A549 (cell line): ENCODE data around the gene LSM3. TPM values are rescaled to one million over a fixed set of nuclear protein-coding genes. Genes with fewer than 3 reads are reported as not detected.

Experiments used
- ATAC-seq, 2 experiments: fragments of 200-7000 bp in 1 of 2; fragments of >200 bp in 1 of 2; cut with Nextera tagmentation in 1 of 2; cut with Tn5 transposase in 1 of 2; 3 replicates each; pipeline versions ENCODE4 v1.8.0 to v1.9.1; 2018 to 2020; ENCODE audit warnings: mild to moderate bottlenecking in 1 of 2, moderate library complexity in 1 of 2
- CTCF ChIA-PET: fragments of 300-600 bp; sonication (Branson Sonifier 250); formaldehyde crosslinking; extraction: SDS; loops from one replicate; lab custom pipeline; 2021; ENCODE audit warnings: antibody characterized with exemption, inconsistent platforms; lab: Yijun Ruan, JAX
- POLR2A ChIA-PET: fragments of 350-600 bp; formaldehyde crosslinking; extraction: SDS; loops from one replicate; lab custom pipeline; 2021; ENCODE audit warnings: antibody characterized with exemption, inconsistent platforms; lab: Yijun Ruan, JAX
- DNase-seq, 2 experiments: peaks; one replicate each; pipeline versions ENCODE4 v3.0.0 to v3.0.0-alpha.2; 2011 to 2016; ENCODE audit warnings: low read depth in 1 of 2, low spot score in 1 of 2
- FAIRE-seq: peaks from 2 replicates; lab custom pipeline; 2011; peaks lifted over from hg19 to GRCh38; lab: Jason Lieb, UNC
- H3K27ac ChIP-seq, 2 experiments: fragments of >200 bp; sonication (Bioruptor Twin); formaldehyde crosslinking; 3 replicates each; pipeline ENCODE4 v1.5.1; 2016 to 2017
- H3K4me1 ChIP-seq: fragments of >200 bp; sonication (Bioruptor Twin); formaldehyde crosslinking; 3 replicates; pipeline ENCODE4 v1.6.1; 2016
- H3K4me2 ChIP-seq: fragments of >200 bp; sonication (Bioruptor Twin); formaldehyde crosslinking; 3 replicates; pipeline ENCODE4 v1.6.1; 2016
- H3K4me3 ChIP-seq: fragments of >200 bp; sonication (Bioruptor Twin); formaldehyde crosslinking; 3 replicates; pipeline ENCODE4 v1.5.1; 2016
- H3K9me3 ChIP-seq: fragments of >200 bp; sonication (Bioruptor Twin); formaldehyde crosslinking; 3 replicates; pipeline ENCODE4 v1.6.1; 2016
- BHLHE40 ChIP-seq: IDR thresholded peaks from 2 replicates; pipeline ENCODE4 v1.6.1; 2012; ENCODE audit warnings: low read depth, low read length, inconsistent platforms
- CBX2 ChIP-seq: fragments of 200-600 bp; sonication (generic); IDR thresholded peaks from 2 replicates; pipeline ENCODE4 v1.6.1; 2016; ENCODE audit warnings: low read depth, mild to moderate bottlenecking, borderline replicate concordance
- CEBPB ChIP-seq, 2 experiments: fragments of >200 bp in 1 of 2; sonication (Bioruptor Twin) in 1 of 2; formaldehyde crosslinking in 1 of 2; IDR thresholded peaks; 2 replicates each; pipeline ENCODE4 v1.6.1; 2012 to 2016
- EHMT2 ChIP-seq: fragments of 200-600 bp; sonication (generic); IDR thresholded peaks from 2 replicates; pipeline ENCODE4 v1.6.1; 2016; ENCODE audit warnings: antibody characterized with exemption, low read depth, mild to moderate bottlenecking, moderate library complexity
- EP300 ChIP-seq, 2 experiments: fragments of >200 bp; sonication (Bioruptor Twin); formaldehyde crosslinking; IDR thresholded peaks; 2 replicates in 1 of 2; 3 replicates in 1 of 2; pipeline ENCODE4 v1.6.1; 2016 to 2017
- ESRRA ChIP-seq: fragments of 150-350 bp; IDR thresholded peaks from 2 replicates; pipeline ENCODE4 v1.6.1; 2014; ENCODE audit warnings: mild to moderate bottlenecking, low read length, borderline replicate concordance
- FOSL2 ChIP-seq, 2 experiments: fragments of 450-650 bp in 1 of 2; fragments of >200 bp in 1 of 2; sonication (Bioruptor Twin) in 1 of 2; formaldehyde crosslinking; IDR thresholded peaks; 2 replicates each; pipeline versions ENCODE4 v1.5.0 to v1.6.1; 2016 to 2020; ENCODE audit warnings: mild to moderate bottlenecking in 1 of 2, moderate library complexity in 1 of 2
- GATA3 ChIP-seq: IDR thresholded peaks from 2 replicates; pipeline ENCODE4 v1.6.1; 2012; ENCODE audit warnings: borderline replicate concordance
- HEYL ChIP-seq: fragments of 250-450 bp; sonication (Bioruptor Pico); IDR thresholded peaks from 2 replicates; pipeline ENCODE4 v1.8.0; 2021; ENCODE audit warnings: mild to moderate bottlenecking, moderate library complexity
- HOXB13 ChIP-seq: fragments of 250-450 bp; sonication (Bioruptor Pico); IDR thresholded peaks from 2 replicates; pipeline ENCODE4 v1.5.0; 2020; ENCODE audit warnings: low read depth, mild to moderate bottlenecking, moderate library complexity
- HOXB5 ChIP-seq: fragments of 250-450 bp; sonication (Bioruptor Pico); IDR thresholded peaks from 2 replicates; pipeline ENCODE4 v1.5.0; 2020; ENCODE audit warnings: mild to moderate bottlenecking, moderate library complexity
- JUNB ChIP-seq: fragments of >200 bp; sonication (Bioruptor Twin); formaldehyde crosslinking; IDR thresholded peaks from 2 replicates; pipeline ENCODE4 v1.6.1; 2016
- MAFK ChIP-seq: fragments of 450-650 bp; IDR thresholded peaks from 2 replicates; pipeline ENCODE4 v1.6.1; 2014; ENCODE audit not compliant: partially characterized antibody
- NR3C1 ChIP-seq: fragments of >200 bp; sonication (Bioruptor Twin); formaldehyde crosslinking; IDR thresholded peaks from 3 replicates; pipeline ENCODE4 v1.6.1; 2017
- POLR2A ChIP-seq: IDR thresholded peaks from 2 replicates; pipeline ENCODE4 v1.6.1; 2012; ENCODE audit warnings: mild to moderate bottlenecking, low read length
- POLR2AphosphoS2 ChIP-seq: conservative IDR thresholded peaks from 2 replicates; pipeline ENCODE4 v1.6.1; 2012; ENCODE audit warnings: low read length, improper control_type of control experiment, inconsistent platforms
- RAD21 ChIP-seq, 2 experiments: fragments of >200 bp in 1 of 2; sonication (Bioruptor Twin) in 1 of 2; formaldehyde crosslinking in 1 of 2; IDR thresholded peaks in 1 of 2; conservative IDR thresholded peaks in 1 of 2; 2 replicates in 1 of 2; 3 replicates in 1 of 2; pipeline ENCODE4 v1.6.1; 2012 to 2018; ENCODE audit warnings: inconsistent platforms in 1 of 2
- RCOR1 ChIP-seq: fragments of 150-350 bp; IDR thresholded peaks from 2 replicates; pipeline ENCODE4 v1.6.1; 2014; ENCODE audit warnings: antibody characterized with exemption, low read length, low read depth
- RFX5 ChIP-seq: fragments of 450-650 bp; IDR thresholded peaks from 2 replicates; pipeline ENCODE4 v1.7.1; 2014; ENCODE audit warnings: antibody characterized with exemption, mild to moderate bottlenecking, moderate library complexity
- SMC3 ChIP-seq: fragments of >200 bp; sonication (Bioruptor Twin); formaldehyde crosslinking; IDR thresholded peaks from 3 replicates; pipeline ENCODE4 v1.6.1; 2018; ENCODE audit warnings: inconsistent platforms
- SREBF2 ChIP-seq: fragments of 450-650 bp; IDR thresholded peaks from 2 replicates; pipeline ENCODE4 v1.6.1; 2014; ENCODE audit warnings: mild to moderate bottlenecking, moderate library complexity
- ZC3H11A ChIP-seq: fragments of 450-650 bp; IDR thresholded peaks from 2 replicates; pipeline ENCODE4 v1.6.1; 2014; ENCODE audit warnings: antibody characterized with exemption, mild to moderate bottlenecking
- ZFP36 ChIP-seq: fragments of 450-650 bp; IDR thresholded peaks from 2 replicates; pipeline ENCODE4 v1.6.1; 2014; ENCODE audit warnings: borderline replicate concordance; ENCODE audit not compliant: partially characterized antibody
- ZSCAN20 ChIP-seq: fragments of 250-450 bp; sonication (Bioruptor Pico); IDR thresholded peaks from 2 replicates; pipeline ENCODE4 v1.8.0; 2022; ENCODE audit warnings: mild to moderate bottlenecking, moderate library complexity
- WGBS: methylation state at CpG from one replicate; pipeline ENCODE4 v1.1.6; 2017; ENCODE audit errors: missing lambda C conversion rate; 5-methylcytosine and 5-hydroxymethylcytosine counted together
- polyA plus RNA-seq, 4 experiments: library from polyadenylated mRNA; depleted of rRNA in 3 of 4; stranded (reverse); fragments of >200 nt; fragmentation: RNase III in 1 of 4; extraction: RNeasy Plus Mini Kit Qiagen cat#74134 plus additional on column Dnase treatment in 1 of 4; gene quantifications; 2 replicates in 3 of 4; 3 replicates in 1 of 4; pipeline ENCODE4 v1.2.3, GENCODE V29; 2011 to 2017
- TF ChIP-seq, protein P1 (sequence below): fragments of 250-450 bp; sonication (Bioruptor Pico); IDR thresholded peaks from 2 replicates; pipeline ENCODE4 v1.5.0; 2021; ENCODE audit warnings: mild to moderate bottlenecking, moderate library complexity, borderline replicate concordance
- TF ChIP-seq, protein P2 (sequence below): fragments of >200 bp; sonication (Bioruptor Twin); formaldehyde crosslinking; IDR thresholded peaks from 3 replicates; pipeline ENCODE4 v1.5.1; 2016
- TF ChIP-seq, protein P3 (sequence below): fragments of >200 bp; sonication (Bioruptor Twin); formaldehyde crosslinking; IDR thresholded peaks from 2 replicates; pipeline ENCODE4 v1.6.1; 2016

The LSM3 gene
- polyA plus RNA-seq, 2 of the 4 experiments (the other 2 are of a cell fraction) = 23.9 to 32.0 TPM

DNA sequence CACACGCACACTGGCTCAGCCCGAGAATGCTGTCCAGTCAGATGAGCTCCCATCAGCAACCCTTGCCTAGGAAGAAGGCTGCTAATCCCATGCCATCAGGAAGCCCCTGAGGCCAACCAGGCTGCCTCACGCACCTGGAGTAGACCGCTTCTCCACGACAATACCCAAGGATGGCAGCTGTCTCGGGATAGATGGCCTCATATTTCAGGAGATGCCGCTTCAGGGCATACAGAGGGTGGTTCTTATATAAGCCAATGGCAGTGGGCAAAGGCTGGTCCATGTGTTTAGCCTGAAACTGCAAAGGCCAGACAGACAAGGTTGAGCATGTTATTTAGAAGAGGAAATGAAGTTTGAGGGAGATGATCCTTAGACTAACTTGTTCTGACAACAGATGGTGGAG lies 22.4 kb upstream of the LSM3 start:
- 95% methylated on average over 7 of the region's 7 CpGs for WGBS
- no peak overlapping the region for H3K27ac ChIP-seq
- no peak for ATAC-seq

DNA sequence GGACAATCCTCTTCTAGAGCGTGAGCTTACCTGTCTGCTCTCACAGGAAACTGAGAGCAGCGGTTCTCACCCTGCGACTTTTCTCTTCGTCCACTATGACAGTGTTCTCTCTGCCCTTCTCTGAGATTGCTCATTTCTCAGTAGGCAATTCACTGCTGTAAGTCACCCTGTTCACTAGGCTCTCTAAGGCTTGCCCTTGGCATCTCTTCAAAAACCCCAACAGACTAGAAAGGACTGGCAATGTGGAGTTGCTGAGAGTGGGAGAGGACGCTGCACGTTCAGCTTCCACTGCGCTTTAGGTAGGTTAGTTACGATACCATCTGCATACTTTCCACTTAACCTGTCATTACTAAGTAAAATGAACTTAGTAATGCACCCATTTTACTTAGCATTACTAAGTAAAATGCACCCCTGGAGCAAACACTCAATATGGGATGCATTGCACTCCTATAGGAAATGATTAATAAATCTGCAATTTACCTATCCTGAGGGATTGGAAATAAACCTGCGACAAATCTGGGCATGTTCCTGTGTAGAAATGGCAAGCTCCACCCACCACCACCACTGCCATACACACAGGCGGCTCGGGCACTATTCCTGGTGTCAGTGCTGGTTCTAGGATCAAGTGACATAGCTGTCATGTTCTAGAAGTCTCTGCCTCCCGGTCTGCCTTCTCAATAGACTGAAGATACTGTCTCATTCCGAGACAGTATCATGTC lies 21.6 kb upstream of the LSM3 start:
- ATAC-seq (no peak), DNase-seq (no peak), FAIRE-seq (no peak)
- Histone ChIP-seq H3K4me1 (no peaks in the 10 kb centered on the region), H3K4me2 (no peak overlapping the region), H3K27ac (no peak overlapping the region), H3K4me3 (no peak overlapping the region), H3K9me3 (peaks cover 12% of the 10 kb centered on the region)
- no peak for TF ChIP-seq GATA3
- no peak for TF ChIP-seq BHLHE40
- no peak for TF ChIP-seq RAD21 (conservative IDR thresholded peaks at IDR 0.05 in 1 of 2, IDR thresholded peaks at IDR 0.05 in 1 of 2)
- no peak for TF ChIP-seq EP300 (IDR thresholded peaks at IDR 0.05)
- TF ChIP-seq POLR2A = no peak
- no peak for TF ChIP-seq ZSCAN20
- no peak for TF ChIP-seq ZC3H11A
- TF ChIP-seq MAFK = no peak
- no peak for TF ChIP-seq EHMT2
- no peak for TF ChIP-seq HOXB13 (CRISPR knock-in tag)
- TF ChIP-seq NR3C1 = no peak
- no peak for TF ChIP-seq POLR2AphosphoS2
- TF ChIP-seq, protein P1, sequence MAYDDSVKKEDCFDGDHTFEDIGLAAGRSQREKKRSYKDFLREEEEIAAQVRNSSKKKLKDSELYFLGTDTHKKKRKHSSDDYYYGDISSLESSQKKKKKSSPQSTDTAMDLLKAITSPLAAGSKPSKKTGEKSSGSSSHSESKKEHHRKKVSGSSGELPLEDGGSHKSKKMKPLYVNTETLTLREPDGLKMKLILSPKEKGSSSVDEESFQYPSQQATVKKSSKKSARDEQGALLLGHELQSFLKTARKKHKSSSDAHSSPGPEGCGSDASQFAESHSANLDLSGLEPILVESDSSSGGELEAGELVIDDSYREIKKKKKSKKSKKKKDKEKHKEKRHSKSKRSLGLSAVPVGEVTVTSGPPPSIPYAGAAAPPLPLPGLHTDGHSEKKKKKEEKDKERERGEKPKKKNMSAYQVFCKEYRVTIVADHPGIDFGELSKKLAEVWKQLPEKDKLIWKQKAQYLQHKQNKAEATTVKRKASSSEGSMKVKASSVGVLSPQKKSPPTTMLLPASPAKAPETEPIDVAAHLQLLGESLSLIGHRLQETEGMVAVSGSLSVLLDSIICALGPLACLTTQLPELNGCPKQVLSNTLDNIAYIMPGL (CRISPR knock-in tag) = no peak
- TF ChIP-seq RFX5 = no peak
- TF ChIP-seq CEBPB (IDR thresholded peaks at IDR 0.05) = no peak
- ChIA-PET CTCF (interaction anchor here (1.1 to 1.5 kb wide), 2 partner anchors 9 to 11 kb away, joined by 4 to 5 read pairs; no protein-coding TSS in a partner anchor), POLR2A (interaction anchor here (1.1 kb wide), 1 partner anchor 22 kb away, joined by 4 read pairs; the partner anchor contains the start of genes LSM3 and XPC)
- WGBS = 92% methylated on average over 13 of the region's 13 CpGs

More for the DNA sequence above, 22.4 kb upstream of the LSM3 start:
- Histone ChIP-seq H3K9me3 (peaks cover 4% of the 10 kb centered on the region), H3K4me1 (no peaks in the 10 kb centered on the region), H3K4me3 (no peak overlapping the region), H3K4me2 (no peak overlapping the region)
- DNase-seq (no peak), FAIRE-seq (no peak)
- POLR2A ChIA-PET = no interaction called here
- TF ChIP-seq CBX2 (no peak), SREBF2 (no peak), SMC3 (no peak), ZFP36 (no peak), RAD21 (conservative IDR thresholded peaks at IDR 0.05 in 1 of 2, IDR thresholded peaks at IDR 0.05 in 1 of 2) (no peak), FOSL2 (IDR thresholded peaks at IDR 0.05) (no peak), FOSL2 (CRISPR knock-in tag; IDR thresholded peaks at IDR 0.05) (no peak), HEYL (CRISPR knock-in tag) (no peak), JUNB (no peak), EHMT2 (no peak), ESRRA (no peak), EP300 (IDR thresholded peaks at IDR 0.05) (no peak), RCOR1 (no peak), HOXB5 (CRISPR knock-in tag) (no peak)
- TF ChIP-seq, protein P2, sequence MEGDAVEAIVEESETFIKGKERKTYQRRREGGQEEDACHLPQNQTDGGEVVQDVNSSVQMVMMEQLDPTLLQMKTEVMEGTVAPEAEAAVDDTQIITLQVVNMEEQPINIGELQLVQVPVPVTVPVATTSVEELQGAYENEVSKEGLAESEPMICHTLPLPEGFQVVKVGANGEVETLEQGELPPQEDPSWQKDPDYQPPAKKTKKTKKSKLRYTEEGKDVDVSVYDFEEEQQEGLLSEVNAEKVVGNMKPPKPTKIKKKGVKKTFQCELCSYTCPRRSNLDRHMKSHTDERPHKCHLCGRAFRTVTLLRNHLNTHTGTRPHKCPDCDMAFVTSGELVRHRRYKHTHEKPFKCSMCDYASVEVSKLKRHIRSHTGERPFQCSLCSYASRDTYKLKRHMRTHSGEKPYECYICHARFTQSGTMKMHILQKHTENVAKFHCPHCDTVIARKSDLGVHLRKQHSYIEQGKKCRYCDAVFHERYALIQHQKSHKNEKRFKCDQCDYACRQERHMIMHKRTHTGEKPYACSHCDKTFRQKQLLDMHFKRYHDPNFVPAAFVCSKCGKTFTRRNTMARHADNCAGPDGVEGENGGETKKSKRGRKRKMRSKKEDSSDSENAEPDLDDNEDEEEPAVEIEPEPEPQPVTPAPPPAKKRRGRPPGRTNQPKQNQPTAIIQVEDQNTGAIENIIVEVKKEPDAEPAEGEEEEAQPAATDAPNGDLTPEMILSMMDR = no peak
- TF ChIP-seq, protein P1 (CRISPR knock-in tag) = no peak
- TF ChIP-seq, protein P3, sequence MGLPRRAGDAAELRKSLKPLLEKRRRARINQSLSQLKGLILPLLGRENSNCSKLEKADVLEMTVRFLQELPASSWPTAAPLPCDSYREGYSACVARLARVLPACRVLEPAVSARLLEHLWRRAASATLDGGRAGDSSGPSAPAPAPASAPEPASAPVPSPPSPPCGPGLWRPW = no peak
- CTCF ChIA-PET = interaction anchor here (1.1 to 1.5 kb wide), 2 partner anchors 10 to 12 kb away, joined by 4 to 5 read pairs; no protein-coding TSS in a partner anchor
